GM21390 (cell line): ENCODE data around the gene BCO2.
A peak's percentile ranks its signal among the peaks of the same experiment; 100 is the strongest.

Experiments used
- ATAC-seq: cut with Tn5 transposase; IDR thresholded peaks from one replicate; pipeline ENCODE4 v1.9.1; 2021; ENCODE audit not compliant: unreplicated experiment

BCO2 gene

GRCh38 chr11:112213753-112214152, 38.4 kb downstream of the BCO2 start:
- ATAC-seq, result no peak

GRCh38 chr11:112215621-112216020, 40.3 kb downstream of the BCO2 start:
- no peak for ATAC-seq

GRCh38 chr11:112216561-112217105, 41.3 kb downstream of the BCO2 start:
- ATAC-seq, result no peak

GRCh38 chr11:112219476-112220232, 44.3 kb downstream of the BCO2 start:
- peak; percentile 98 for ATAC-seq

GRCh38 chr11:112221274-112221835, 46.0 kb downstream of the BCO2 start:
- no peak for ATAC-seq

- no peak for ATAC-seq
Observed at GRCh38 chr11:112222303-112222702, 47.0 kb downstream of the BCO2 start.

- ATAC-seq, result no peak
Observed at GRCh38 chr11:112223121-112223520, 47.8 kb downstream of the BCO2 start.

GRCh38 chr11:112223754-112224532, 48.6 kb downstream of the BCO2 start:
- no peak for ATAC-seq

GRCh38 chr11:112225753-112226061, 50.4 kb downstream of the BCO2 start:
- ATAC-seq, result no peak

- peak; percentile 95 for ATAC-seq
Observed at GRCh38 chr11:112226062-112226830, 50.9 kb downstream of the BCO2 start, which contains the start of gene PTS. Gene PTS, plus strand, starts transcription at chr11:112226428. Its CDS starts 16 bp downstream, at chr11:112226444.

- ATAC-seq, result peak; percentile 51
Observed at GRCh38 chr11:112226831-112227401, 51.6 kb downstream of the BCO2 start.

GRCh38 chr11:112227471-112227870, 52.2 kb downstream of the BCO2 start:
- ATAC-seq, result no peak

GRCh38 chr11:112228706-112229105, 53.4 kb downstream of the BCO2 start:
- ATAC-seq, result no peak

GRCh38 chr11:112229159-112229558, 53.8 kb downstream of the BCO2 start:
- no peak for ATAC-seq

- no peak for ATAC-seq
Observed at GRCh38 chr11:112229746-112230433, 54.6 kb downstream of the BCO2 start.

GRCh38 chr11:112231952-112232351, 56.6 kb downstream of the BCO2 start:
- no peak for ATAC-seq

- peak; percentile 85 for ATAC-seq
Observed at GRCh38 chr11:112235750-112236390, 60.6 kb downstream of the BCO2 start.

GRCh38 chr11:112237451-112237850, 62.1 kb downstream of the BCO2 start:
- no peak for ATAC-seq

- no peak for ATAC-seq
Observed at GRCh38 chr11:112238041-112238440, 62.7 kb downstream of the BCO2 start.

- no peak for ATAC-seq
Observed at GRCh38 chr11:112241486-112241885, 66.2 kb downstream of the BCO2 start.
